ENCODE measurements around the gene RGPD6.
"Not testable (repeated sequence)": the region's sequence is repeated elsewhere in the genome, so short reads cannot be mapped to it uniquely, and the experiment has no call there.

Gene RGPD6

DNA sequence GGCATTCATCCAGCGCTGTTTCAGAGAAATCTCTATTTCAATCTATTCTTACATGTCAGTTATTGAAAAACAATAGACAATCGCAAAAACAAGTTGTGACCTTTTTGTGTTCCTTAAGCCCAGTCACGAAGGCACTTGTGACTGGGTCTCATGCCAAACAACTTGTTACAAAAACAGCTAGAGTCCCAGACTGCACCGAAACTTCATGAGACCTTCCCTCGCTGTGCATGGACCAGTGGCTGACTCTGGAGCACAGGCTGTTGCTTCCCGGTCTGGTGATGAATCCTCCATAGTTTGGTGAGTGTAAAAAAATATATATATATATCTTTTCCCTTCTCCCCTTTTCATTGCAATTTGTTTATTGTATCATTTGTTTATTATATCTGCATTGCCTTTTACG, 99.7 kb downstream of the RGPD6 start:
- not testable (repeated sequence) for H3K9ac ChIP-seq (ENCODE audit: low read depth, low read length); H3K9me3 ChIP-seq (ENCODE audit: control insufficient read depth, insufficient read depth, low read length); H3K4me1 ChIP-seq (ENCODE audit: control insufficient read depth, insufficient read depth, low read length); H3K27me3 ChIP-seq (ENCODE audit: control insufficient read depth, insufficient read depth, low read length); H3K36me3 ChIP-seq (ENCODE audit: control insufficient read depth, insufficient read depth, low read length); H3K4me3 ChIP-seq (ENCODE audit: low read depth, low read length); H3K27ac ChIP-seq (ENCODE audit: low read depth, low read length)

DNA sequence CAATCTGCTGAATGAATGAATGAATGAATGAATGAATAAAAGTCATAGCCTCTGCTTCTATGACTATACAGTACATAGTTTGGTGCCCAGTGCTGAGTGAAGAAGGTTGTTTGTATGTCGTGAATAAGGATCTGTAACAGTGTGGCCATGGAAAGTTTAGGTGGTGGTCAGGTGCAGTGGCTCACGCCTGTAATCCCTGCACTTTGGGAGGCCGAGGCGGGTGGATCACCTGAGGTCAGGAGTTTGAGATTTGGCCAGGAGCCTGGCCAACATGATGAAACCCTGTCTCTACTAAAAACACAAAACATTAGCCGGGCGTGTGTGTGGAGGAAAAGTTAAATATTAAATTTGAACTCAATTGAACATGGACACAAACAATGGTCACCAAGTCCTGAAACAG, 100.1 kb downstream of the RGPD6 start:
- H3K27ac ChIP-seq (ENCODE audit: low read depth, low read length); H3K27me3 ChIP-seq (ENCODE audit: control insufficient read depth, insufficient read depth, low read length); H3K4me3 ChIP-seq (ENCODE audit: low read depth, low read length); H3K36me3 ChIP-seq (ENCODE audit: control insufficient read depth, insufficient read depth, low read length); H3K9ac ChIP-seq (ENCODE audit: low read depth, low read length); H3K4me1 ChIP-seq (ENCODE audit: control insufficient read depth, insufficient read depth, low read length); H3K9me3 ChIP-seq (ENCODE audit: control insufficient read depth, insufficient read depth, low read length): not testable (repeated sequence)

DNA sequence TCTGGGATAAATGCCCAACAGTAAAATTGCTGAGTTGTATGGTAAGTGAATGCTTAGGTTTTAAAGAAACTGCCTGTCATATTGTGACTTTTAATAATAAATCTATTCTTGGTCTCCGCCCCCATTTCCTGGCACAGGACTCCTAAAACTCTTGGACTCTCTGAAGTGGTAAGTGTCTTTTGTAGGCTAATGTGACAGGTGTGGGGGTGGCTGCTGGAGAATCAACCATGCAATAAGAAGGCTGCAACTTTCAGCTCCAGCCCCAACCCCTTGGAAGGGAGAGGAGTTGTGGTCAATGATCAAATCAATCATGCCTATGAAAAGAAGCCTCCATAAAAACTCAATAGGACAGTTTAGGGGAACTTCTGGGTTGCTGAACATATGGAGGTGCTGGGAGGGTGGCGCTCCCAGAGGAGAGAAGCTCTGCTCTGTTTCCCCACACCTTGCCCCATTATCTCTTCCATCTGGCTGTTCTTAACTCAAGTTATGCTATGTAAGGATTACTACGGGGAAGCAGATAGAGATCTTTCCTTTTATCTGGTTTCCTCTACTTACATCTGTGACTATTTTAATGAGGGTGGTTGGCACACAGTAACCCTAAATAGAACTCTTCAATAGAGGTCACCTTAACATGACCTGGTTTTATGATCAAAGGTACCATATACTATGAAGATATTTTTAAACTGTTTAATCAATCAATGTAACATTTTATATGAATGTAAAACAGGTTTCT, 101.2 kb downstream of the RGPD6 start:
- H3K4me1 ChIP-seq (ENCODE audit: control insufficient read depth, insufficient read depth, low read length); H3K9ac ChIP-seq (ENCODE audit: low read depth, low read length); H3K4me3 ChIP-seq (ENCODE audit: low read depth, low read length); H3K27ac ChIP-seq (ENCODE audit: low read depth, low read length); H3K27me3 ChIP-seq (ENCODE audit: control insufficient read depth, insufficient read depth, low read length); H3K9me3 ChIP-seq (ENCODE audit: control insufficient read depth, insufficient read depth, low read length); H3K36me3 ChIP-seq (ENCODE audit: control insufficient read depth, insufficient read depth, low read length): not testable (repeated sequence)

DNA sequence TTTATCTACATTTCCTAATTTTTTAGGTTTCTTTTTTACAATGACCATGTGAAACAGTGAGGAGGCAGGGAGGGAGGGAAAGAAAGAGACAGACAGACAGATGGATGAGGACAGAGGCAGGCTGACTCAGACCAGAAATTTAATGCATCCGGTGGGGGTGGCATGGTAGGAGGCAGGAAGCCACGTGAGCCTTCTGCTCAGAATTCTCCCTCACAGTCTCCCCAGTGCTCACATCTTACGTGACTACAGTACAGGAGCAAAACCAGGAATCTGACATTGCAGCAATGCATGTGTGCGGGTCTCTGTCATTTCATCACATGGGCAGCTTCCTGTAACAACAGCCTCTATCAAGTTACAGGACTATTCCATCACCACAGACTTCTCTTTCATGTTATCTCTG, 102.1 kb downstream of the RGPD6 start:
- not testable (repeated sequence) for H3K9me3 ChIP-seq (ENCODE audit: control insufficient read depth, insufficient read depth, low read length); H3K27ac ChIP-seq (ENCODE audit: low read depth, low read length); H3K36me3 ChIP-seq (ENCODE audit: control insufficient read depth, insufficient read depth, low read length); H3K4me1 ChIP-seq (ENCODE audit: control insufficient read depth, insufficient read depth, low read length); H3K4me3 ChIP-seq (ENCODE audit: low read depth, low read length); H3K27me3 ChIP-seq (ENCODE audit: control insufficient read depth, insufficient read depth, low read length); H3K9ac ChIP-seq (ENCODE audit: low read depth, low read length)

DNA sequence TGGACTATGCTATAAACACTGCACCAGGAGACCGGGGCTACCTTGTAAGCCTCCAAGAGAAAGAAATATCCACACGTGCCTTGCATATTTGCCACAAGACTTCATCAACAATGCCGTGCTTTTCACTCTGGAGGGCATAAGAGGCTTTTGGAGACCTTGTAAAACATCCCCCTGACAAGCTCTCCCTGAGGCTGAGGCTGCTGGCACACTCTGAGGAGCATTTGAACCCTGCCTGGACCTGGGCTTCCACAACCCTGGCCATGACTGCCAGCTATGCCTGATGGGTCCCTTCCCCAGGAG, 104.0 kb downstream of the RGPD6 start:
- not testable (repeated sequence) for H3K27ac ChIP-seq (ENCODE audit: low read depth, low read length); H3K27me3 ChIP-seq (ENCODE audit: control insufficient read depth, insufficient read depth, low read length); H3K4me3 ChIP-seq (ENCODE audit: low read depth, low read length); H3K4me1 ChIP-seq (ENCODE audit: control insufficient read depth, insufficient read depth, low read length); H3K9ac ChIP-seq (ENCODE audit: low read depth, low read length); H3K36me3 ChIP-seq (ENCODE audit: control insufficient read depth, insufficient read depth, low read length); H3K9me3 ChIP-seq (ENCODE audit: control insufficient read depth, insufficient read depth, low read length)

DNA sequence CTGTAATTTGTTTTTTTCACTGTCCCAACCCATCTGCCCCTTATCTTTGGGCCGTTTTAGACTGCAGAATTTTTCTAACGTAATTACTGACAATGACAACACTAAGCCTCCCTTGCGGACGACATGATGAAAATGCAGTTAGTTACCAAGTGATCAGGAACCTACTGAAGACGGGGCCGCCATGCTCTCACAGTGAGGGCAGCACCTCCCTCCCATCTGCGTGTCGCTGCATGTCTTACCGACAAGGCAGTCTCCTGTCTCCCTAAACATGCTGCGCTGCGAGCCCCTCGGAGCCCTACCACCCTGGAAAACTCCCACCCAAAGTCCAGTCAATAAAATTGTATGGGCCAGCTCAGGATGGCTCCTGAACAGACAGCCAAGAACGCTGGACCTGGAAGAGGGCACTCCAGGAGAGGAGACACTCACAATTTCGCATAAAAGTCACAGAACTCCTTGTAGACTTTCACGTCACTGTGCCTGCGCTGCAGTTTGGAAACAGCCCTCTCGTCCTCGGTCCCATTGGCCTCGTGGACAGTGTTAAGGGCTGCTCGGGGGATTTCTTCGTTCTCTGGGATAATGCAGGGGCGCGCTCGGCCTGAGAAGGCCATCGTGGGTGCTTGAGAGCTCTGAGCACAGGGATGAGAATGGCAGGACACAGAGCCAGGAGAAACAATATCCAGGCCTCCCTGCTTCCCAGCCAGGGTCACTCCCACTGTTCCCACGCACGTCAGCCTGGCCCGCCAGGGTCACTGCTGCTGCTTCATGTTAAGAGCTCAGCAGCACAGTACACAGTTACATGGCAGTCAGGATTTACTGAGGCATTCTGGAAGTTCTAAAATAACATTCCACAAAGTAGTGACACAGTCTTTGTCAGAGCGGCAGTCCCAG, 104.6 kb downstream of the RGPD6 start, which contains the start of gene LIMS4:
Gene LIMS4, minus strand, starts transcription at position 646 of the 888 bp plus-strand sequence. Its CDS starts 38 bp downstream, at position 608.
- not testable (repeated sequence) for H3K9me3 ChIP-seq (ENCODE audit: control insufficient read depth, insufficient read depth, low read length); H3K36me3 ChIP-seq (ENCODE audit: control insufficient read depth, insufficient read depth, low read length); H3K4me3 ChIP-seq (ENCODE audit: low read depth, low read length); H3K27me3 ChIP-seq (ENCODE audit: control insufficient read depth, insufficient read depth, low read length); H3K9ac ChIP-seq (ENCODE audit: low read depth, low read length); H3K27ac ChIP-seq (ENCODE audit: low read depth, low read length); H3K4me1 ChIP-seq (ENCODE audit: control insufficient read depth, insufficient read depth, low read length)

DNA sequence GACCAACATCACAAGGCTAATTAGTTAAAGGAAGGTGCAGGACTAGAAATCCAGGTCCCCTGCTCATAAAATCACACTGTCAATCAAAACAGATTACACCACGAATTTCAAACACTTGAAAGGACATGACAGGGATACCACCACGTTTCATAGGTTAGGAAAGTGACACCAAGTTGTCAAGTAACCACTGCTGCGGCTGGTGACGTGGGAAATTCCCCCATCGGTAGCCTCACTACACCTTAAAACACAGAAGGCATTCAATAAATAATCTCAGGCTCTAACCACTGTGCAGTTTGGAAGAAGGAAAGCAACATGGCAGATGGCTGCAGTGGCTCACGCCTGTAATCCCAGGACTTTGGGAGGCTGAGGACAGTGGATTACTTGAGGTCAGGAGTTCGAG, 108.1 kb downstream of the RGPD6 start:
- not testable (repeated sequence) for H3K36me3 ChIP-seq (ENCODE audit: control insufficient read depth, insufficient read depth, low read length)

DNA sequence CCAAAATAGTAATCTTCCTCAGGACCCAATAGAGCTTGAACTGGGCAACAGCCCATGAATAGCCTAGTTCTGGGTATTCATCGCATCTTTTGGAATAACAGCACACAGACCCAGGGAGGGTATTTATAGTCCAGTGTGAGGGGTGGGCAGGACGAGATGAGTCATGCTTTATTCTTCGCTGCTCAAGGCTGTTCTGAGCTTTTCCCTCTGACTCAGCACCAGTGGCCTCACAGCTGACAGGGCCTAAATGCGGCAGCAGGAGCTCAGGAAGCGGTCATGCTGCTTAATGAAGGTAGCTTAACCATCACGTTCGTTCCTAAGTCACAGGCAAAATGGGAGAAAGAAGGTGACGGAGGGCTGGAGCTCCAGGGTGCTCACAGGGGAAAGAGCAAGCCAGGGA, 111.7 kb downstream of the RGPD6 start:
- H3K36me3 ChIP-seq (ENCODE audit: control insufficient read depth, insufficient read depth, low read length); H3K9me3 ChIP-seq (ENCODE audit: control insufficient read depth, insufficient read depth, low read length); H3K27me3 ChIP-seq (ENCODE audit: control insufficient read depth, insufficient read depth, low read length); H3K4me1 ChIP-seq (ENCODE audit: control insufficient read depth, insufficient read depth, low read length); H3K27ac ChIP-seq (ENCODE audit: low read depth, low read length); H3K9ac ChIP-seq (ENCODE audit: low read depth, low read length); H3K4me3 ChIP-seq (ENCODE audit: low read depth, low read length): not testable (repeated sequence)

More for the DNA sequence above, 108.1 kb downstream of the RGPD6 start:
- not testable (repeated sequence) for H3K9me3 ChIP-seq (ENCODE audit: control insufficient read depth, insufficient read depth, low read length); H3K4me3 ChIP-seq (ENCODE audit: low read depth, low read length); H3K4me1 ChIP-seq (ENCODE audit: control insufficient read depth, insufficient read depth, low read length); H3K27ac ChIP-seq (ENCODE audit: low read depth, low read length); H3K27me3 ChIP-seq (ENCODE audit: control insufficient read depth, insufficient read depth, low read length); H3K9ac ChIP-seq (ENCODE audit: low read depth, low read length)
